ENCODE measurements around the gene TUBB4A. TPM values are rescaled to one million over a fixed set of nuclear protein-coding genes. Genes with fewer than 3 reads are reported as not detected.

The TUBB4A gene
- total RNA-seq, 6 experiments from 2014 or later = 0.24 to 19.2 (median 1.4) TPM

DNA sequence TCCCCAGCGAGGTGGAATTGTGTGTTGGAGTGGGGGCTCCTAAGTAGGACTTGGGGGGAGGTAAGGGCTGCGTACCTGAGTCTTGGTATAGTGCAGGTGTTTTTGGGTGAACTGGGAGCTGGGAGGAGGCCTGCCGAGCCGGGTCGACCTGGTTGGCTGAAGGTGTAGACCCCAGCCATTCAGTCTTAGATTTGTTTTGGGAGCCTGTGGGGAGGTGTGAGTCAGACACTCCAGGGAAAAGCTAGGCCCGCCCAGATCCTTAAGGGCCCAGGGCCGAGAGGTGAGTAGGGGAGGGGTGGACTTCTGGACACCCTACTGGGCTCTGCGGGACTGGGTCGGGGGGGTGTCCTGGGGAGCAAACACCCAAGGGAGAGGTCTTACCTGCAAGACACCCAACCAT lies 37.1 kb downstream of the TUBB4A start:
- WGBS (ENCODE audit: insufficient coverage, low coverage, low lambda C conversion rate, missing lambda C conversion rate) = 29% methylated on average over 2 of the region's 9 CpGs
- peak overlapping the region; percentile 56 to 83 (median 67) for H3K4me3 ChIP-seq
- intact Hi-C loops (cut with DNase I) = no loop called here
- H3K9me3 ChIP-seq = no peaks in the 10 kb centered on the region
- ATAC-seq = no peak
- TF ChIP-seq CTCF (IDR thresholded peaks at IDR 0.05) (no peak), POLR2A (IDR thresholded peaks at IDR 0.05) (no peak)
- H3K27me3 ChIP-seq = no peaks in the 10 kb centered on the region
- no peak for DNase-seq
- H3K27ac ChIP-seq = peak overlapping the region in 1 of 3 donors; percentile 73
- H3K36me3 ChIP-seq = peaks cover 0 to 7% (median 0%) of the 10 kb centered on the region in 4 donors
- H3K4me1 ChIP-seq = no peaks in the 10 kb centered on the region

DNA sequence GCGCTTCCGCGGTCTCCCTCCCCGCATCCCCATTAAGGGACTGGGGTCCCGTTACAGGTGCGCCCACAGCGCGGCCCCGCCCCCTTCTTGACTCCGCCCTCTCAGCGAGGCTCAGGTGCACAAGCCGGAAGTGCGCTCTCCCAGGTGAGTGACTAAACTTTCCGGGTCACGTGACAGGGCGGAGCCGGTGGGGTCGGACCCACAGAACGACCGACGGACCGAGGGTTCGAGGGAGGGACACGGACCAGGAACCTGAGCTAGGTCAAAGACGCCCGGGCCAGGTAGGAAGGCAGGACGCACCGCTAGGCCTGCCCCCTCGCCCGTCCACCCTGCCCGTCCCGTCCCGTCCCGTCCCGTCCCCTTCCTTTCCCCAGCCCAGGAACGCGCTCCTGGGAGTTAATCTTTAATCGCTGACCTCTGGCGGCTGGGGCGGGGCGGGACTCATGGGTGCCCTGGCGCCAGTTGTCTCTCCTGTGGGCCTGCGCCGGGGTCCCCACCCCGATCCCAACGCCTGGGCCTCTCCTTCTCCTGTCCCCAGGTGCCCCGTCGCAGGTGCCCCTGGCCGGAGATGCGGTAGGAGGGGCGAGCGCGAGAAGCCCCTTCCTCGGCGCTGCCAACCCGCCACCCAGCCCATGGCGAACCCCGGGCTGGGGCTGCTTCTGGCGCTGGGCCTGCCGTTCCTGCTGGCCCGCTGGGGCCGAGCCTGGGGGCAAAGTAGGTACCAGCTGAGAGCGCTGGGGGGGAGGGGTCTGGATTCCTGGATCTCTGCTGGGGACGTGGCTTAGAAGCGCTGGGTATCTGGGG lies 37.8 kb downstream of the TUBB4A start, which contains the start of gene CRB3:
CRB3 (plus strand) TSS at position 202 of the 804 bp plus-strand sequence; CDS start at position 633, 431 bp downstream.
- intact Hi-C loops (cut with DNase I) = no loop called here
- H3K9me3 ChIP-seq = no peaks in the 10 kb centered on the region
- H3K4me1 ChIP-seq = no peaks in the 10 kb centered on the region
- DNase-seq (peak; percentile 83 to 93 (median 92)), ATAC-seq (peak; percentile 53 to 69 (median 58))
- H3K4me3 ChIP-seq = peak within 1 kb of the TSS; percentile 56 to 83 (median 67)
- TF ChIP-seq CTCF (IDR thresholded peaks at IDR 0.05) (no peak), POLR2A (IDR thresholded peaks at IDR 0.05) (peak; percentile 57)
- peak within 1 kb of the TSS; percentile 65 to 80 (median 73) for H3K27ac ChIP-seq
- H3K27me3 ChIP-seq = no peaks in the 10 kb centered on the region
- WGBS (ENCODE audit: insufficient coverage, low coverage, low lambda C conversion rate, missing lambda C conversion rate) = 8% methylated on average over 28 of the region's 65 CpGs
- peaks cover 0 to 7% (median 0%) of the 10 kb centered on the region in 4 donors for H3K36me3 ChIP-seq

DNA sequence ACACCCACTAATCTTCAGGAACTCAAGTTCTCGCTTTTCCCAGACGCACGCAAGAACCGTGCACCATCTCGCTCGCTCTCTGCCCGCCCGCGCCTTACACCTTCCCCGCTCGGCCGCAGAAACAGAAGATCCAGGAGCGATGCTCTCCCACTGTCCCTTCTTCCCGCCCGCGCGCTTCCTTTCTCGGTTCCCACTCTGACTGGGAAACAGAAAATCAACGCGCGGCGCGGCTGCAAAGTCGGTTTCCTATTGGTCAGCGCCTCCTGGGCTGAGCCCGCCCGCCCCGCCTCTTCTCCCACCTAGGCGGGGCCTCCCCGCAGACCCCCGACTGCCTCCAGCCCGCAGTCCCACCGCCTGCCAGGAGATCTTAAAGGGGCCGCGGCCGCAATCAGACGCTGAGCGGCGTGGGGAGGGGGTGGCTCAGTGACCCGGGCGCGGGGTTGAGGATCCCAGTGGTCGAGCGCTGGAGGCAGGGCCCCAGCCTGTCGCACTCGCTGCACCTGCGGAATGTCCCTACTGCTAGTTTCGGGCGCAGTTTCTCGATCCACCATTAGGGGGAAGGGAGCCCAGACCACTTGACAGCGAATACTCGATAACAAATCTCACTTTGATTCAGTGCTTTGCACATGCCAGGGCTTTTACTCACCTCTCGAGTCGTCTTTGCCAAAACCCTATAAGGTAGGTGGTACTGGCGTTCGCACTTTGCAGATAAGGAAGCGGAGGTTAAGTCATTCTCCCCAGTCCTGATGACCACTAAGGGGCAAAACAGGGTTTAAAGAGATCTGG lies 41.8 kb downstream of the TUBB4A start:
- Histone ChIP-seq H3K27me3 (no peaks in the 10 kb centered on the region), H3K4me3 (peak overlapping the region; percentile 66 to 83 (median 74)), H3K27ac (peak overlapping the region; percentile 69 to 91 (median 87)), H3K4me1 (peaks cover 0 to 7% (median 0%) of the 10 kb centered on the region in 4 donors), H3K36me3 (no peaks in the 10 kb centered on the region), H3K9me3 (no peaks in the 10 kb centered on the region)
- peak; percentile 29 to 74 (median 55) for TF ChIP-seq CTCF (IDR thresholded peaks at IDR 0.05)
- TF ChIP-seq POLR2A (IDR thresholded peaks at IDR 0.05) = peak; percentile 43
- WGBS (ENCODE audit: insufficient coverage, low coverage, low lambda C conversion rate, missing lambda C conversion rate) = 0% methylated on average over 23 of the region's 57 CpGs
- ATAC-seq (peak; percentile 84 to 87 (median 86)), DNase-seq (peak; percentile 95 to 98 (median 97))
- intact Hi-C loops (cut with DNase I) = no loop called here

DNA sequence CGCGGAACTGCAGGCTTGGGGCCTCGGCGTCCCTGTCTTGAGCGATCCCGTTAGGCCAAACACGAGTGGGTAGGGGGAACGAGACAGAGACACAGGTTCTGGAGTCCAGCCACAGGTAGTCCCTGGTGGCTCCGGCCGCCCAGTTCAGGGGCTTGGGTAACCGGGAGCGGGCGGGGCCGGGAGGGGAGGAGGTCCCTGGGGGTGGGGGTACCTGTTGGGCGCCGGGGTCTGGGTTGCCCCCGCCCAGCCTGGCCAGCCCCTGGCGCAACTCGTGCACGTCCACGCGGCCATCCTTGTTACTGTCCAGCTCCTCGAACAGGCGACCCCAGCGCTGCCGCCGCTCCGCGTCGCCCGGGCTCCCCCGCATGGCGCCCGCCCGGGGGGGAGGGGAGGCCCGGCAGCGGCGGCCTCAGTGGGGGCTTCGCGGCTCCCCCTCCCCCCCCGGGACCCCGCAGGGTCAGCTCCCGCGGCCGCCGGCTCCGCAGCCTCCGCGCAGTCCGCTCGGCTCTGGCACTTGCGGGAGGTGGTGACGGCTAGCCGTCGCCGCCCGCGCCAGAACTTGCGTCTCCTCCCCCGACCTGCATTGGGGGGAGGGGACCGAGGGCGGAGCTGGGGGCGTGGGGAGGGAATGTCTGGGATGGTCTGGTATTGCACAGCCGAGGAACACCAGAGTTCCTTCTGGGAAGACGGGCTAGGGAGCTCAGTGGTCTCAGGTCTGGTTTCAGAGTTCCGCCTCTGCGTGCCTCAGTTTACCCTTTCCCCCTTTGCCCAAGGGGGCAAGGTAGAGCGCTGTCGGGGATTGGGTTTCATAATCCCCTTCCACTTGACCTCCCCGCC lies 42.6 kb downstream of the TUBB4A start, which contains the start of gene SLC25A23:
SLC25A23 (minus strand) TSS at position 531 of the 837 bp plus-strand sequence; CDS start at position 367, 164 bp downstream.
- ATAC-seq = peak; percentile 63 to 70 (median 66)
- WGBS (ENCODE audit: insufficient coverage, low coverage, low lambda C conversion rate, missing lambda C conversion rate) = 0% methylated on average over 11 of the region's 70 CpGs
- intact Hi-C loops (cut with DNase I) = no loop called here

More for the DNA sequence above, 42.6 kb downstream of the TUBB4A start, which contains the start of gene SLC25A23:
- no peaks in the 10 kb centered on the region for H3K27me3 ChIP-seq
- H3K4me3 ChIP-seq = peak within 1 kb of the TSS; percentile 66 to 83 (median 74)
- DNase-seq = peak; percentile 73 to 83 (median 83)
- H3K36me3 ChIP-seq = no peaks in the 10 kb centered on the region
- H3K9me3 ChIP-seq = no peaks in the 10 kb centered on the region
- peaks cover 0 to 7% (median 0%) of the 10 kb centered on the region in 4 donors for H3K4me1 ChIP-seq
- TF ChIP-seq POLR2A (IDR thresholded peaks at IDR 0.05) (no peak), CTCF (IDR thresholded peaks at IDR 0.05) (no peak)
- peak within 1 kb of the TSS; percentile 69 to 91 (median 87) for H3K27ac ChIP-seq

All from right lobe of liver (tissue), 6 donors.